Adipocyte (in vitro differentiated cells): ENCODE measurements around the gene USP10.
A peak's percentile ranks its signal among the peaks of the same experiment; 100 is the strongest.

ENCODE experiments used
- DNase-seq: peaks from one replicate; pipeline ENCODE4 v3.0.0-alpha.2; 2015; ENCODE audit warnings: low read depth
- H3K27me3 ChIP-seq: replicated peaks from 2 replicates; pipeline ENCODE4 v1.7.0; 2013; ENCODE audit warnings: mild to moderate bottlenecking, low read length, moderate library complexity; ENCODE audit not compliant: control insufficient read depth, insufficient read depth
- H3K36me3 ChIP-seq: 2 replicates; pipeline ENCODE4 v1.7.0; 2013; ENCODE audit warnings: low read length, mild to moderate bottlenecking, moderate library complexity; ENCODE audit not compliant: control insufficient read depth, insufficient read depth, severe bottlenecking
- H3K4me1 ChIP-seq: 2 replicates; pipeline ENCODE4 v1.7.0; 2013; ENCODE audit warnings: mild to moderate bottlenecking, low read length, moderate library complexity; ENCODE audit not compliant: control insufficient read depth, insufficient read depth
- H3K4me3 ChIP-seq: 2 replicates; pipeline ENCODE4 v1.7.0; 2013; ENCODE audit warnings: mild to moderate bottlenecking, low read length, moderate library complexity
- H3K9ac ChIP-seq: 2 replicates; pipeline ENCODE4 v1.7.0; 2013; ENCODE audit warnings: mild to moderate bottlenecking, low read length, moderate library complexity
- H3K9me3 ChIP-seq: 2 replicates; pipeline ENCODE4 v1.7.0; 2013; ENCODE audit warnings: mild to moderate bottlenecking, low read length, moderate library complexity; ENCODE audit not compliant: control insufficient read depth

USP10 gene

GRCh38 chr16:84699712-84700445, at the start of gene USP10:
Gene USP10 (plus strand): TSS chr16:84700000. CDS start chr16:84700091, 91 bp downstream.
- H3K27me3 ChIP-seq: no peaks in the 10 kb centered on the region
- peak within 1 kb of the TSS; percentile 81 for H3K9ac ChIP-seq
- H3K4me3 ChIP-seq: peak within 1 kb of the TSS; percentile 90
- H3K36me3 ChIP-seq: no peaks in the 10 kb centered on the region
- peaks cover 10% of the 10 kb centered on the region for H3K4me1 ChIP-seq
- DNase-seq: peak; percentile 92
- H3K9me3 ChIP-seq: no peaks in the 10 kb centered on the region

DNA sequence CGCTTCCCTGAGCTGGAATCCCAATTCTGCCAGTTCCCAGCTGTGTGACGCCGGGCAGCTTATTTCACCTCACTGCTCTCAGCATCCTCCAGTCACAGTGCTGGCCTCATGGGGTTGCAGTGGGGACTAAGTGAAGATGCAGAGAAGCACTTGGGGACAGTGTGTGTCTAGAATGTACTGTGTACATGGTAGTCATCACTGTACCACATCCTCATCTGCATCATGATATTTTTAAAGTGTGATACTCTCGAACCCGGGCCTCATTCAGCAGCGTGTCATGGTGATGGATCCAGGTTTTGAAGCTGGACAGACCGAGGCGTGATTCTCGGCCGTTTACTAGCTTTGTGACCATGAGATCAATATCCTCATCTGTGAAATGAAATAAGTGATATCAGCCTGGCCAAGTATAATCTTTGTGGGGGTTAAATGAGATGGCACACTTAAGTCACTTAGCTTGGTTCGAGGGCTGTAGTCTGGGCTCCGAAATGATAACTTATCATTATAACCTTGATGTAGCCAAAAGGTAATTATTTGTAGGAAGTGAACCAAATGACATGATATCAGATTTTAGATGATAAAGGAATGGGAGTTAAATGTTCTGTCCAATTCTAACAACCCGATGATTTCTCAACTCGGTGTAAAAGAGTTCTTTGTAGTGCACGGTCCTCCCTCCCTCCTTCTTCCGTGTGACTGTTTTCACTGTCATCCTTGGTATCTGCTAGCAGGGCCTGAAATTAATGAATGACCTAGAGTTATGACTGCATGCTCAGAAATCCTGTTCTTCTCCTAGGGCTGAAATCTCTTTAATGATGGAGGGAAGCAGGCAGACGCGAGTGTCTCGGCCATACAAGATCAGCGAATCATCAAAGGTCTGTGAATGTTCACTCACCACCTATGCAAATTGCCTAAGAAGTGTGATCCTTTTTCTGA, 49.5 kb upstream of the USP10 start:
- H3K9me3 ChIP-seq: no peaks in the 10 kb centered on the region
- H3K36me3 ChIP-seq: peaks cover 27% of the 10 kb centered on the region
- H3K4me1 ChIP-seq: peaks cover 35% of the 10 kb centered on the region
- peak overlapping the region; percentile 14 for H3K4me3 ChIP-seq
- H3K9ac ChIP-seq: no peak overlapping the region
- DNase-seq: peak; percentile 69
- H3K27me3 ChIP-seq: no peaks in the 10 kb centered on the region

DNA sequence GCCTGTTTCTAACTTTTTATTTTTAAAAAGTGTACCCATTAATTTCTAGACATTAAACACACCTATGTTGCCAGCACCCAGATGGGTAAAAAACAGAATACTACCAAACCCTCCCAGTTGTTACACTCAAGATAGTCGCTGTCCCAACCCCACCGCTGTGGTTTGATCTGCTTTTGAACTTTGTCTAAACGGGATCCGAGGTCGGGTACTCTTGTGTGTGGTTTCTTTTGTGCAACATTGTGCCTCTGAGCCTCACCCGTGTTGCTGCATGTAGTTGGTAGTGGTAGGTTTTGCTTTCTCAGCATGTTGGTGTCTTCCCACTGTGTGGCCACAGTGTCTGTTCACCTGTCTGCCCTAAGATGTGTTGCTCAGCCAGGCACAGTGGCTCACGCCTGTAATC, 47.2 kb upstream of the USP10 start:
- H3K4me1 ChIP-seq: peaks cover 33% of the 10 kb centered on the region
- no peak for DNase-seq
- H3K4me3 ChIP-seq: no peak overlapping the region
- peaks cover 36% of the 10 kb centered on the region for H3K36me3 ChIP-seq
- no peaks in the 10 kb centered on the region for H3K9me3 ChIP-seq
- no peaks in the 10 kb centered on the region for H3K27me3 ChIP-seq
- H3K9ac ChIP-seq: no peak overlapping the region

- peaks cover 26% of the 10 kb centered on the region for H3K4me1 ChIP-seq
- no peak for DNase-seq
- H3K9ac ChIP-seq: no peak overlapping the region
- peaks cover 53% of the 10 kb centered on the region for H3K36me3 ChIP-seq
- H3K4me3 ChIP-seq: no peak overlapping the region
- H3K9me3 ChIP-seq: no peaks in the 10 kb centered on the region
- no peaks in the 10 kb centered on the region for H3K27me3 ChIP-seq
Observed at GRCh38 chr16:84654238-84654637, 45.6 kb upstream of the USP10 start.

- peaks cover 61% of the 10 kb centered on the region for H3K36me3 ChIP-seq
- no peak overlapping the region for H3K4me3 ChIP-seq
- no peaks in the 10 kb centered on the region for H3K9me3 ChIP-seq
- no peak for DNase-seq
- H3K4me1 ChIP-seq: peaks cover 21% of the 10 kb centered on the region
- H3K27me3 ChIP-seq: no peaks in the 10 kb centered on the region
- H3K9ac ChIP-seq: no peak overlapping the region
Observed at GRCh38 chr16:84654998-84655397, 44.8 kb upstream of the USP10 start.

DNA sequence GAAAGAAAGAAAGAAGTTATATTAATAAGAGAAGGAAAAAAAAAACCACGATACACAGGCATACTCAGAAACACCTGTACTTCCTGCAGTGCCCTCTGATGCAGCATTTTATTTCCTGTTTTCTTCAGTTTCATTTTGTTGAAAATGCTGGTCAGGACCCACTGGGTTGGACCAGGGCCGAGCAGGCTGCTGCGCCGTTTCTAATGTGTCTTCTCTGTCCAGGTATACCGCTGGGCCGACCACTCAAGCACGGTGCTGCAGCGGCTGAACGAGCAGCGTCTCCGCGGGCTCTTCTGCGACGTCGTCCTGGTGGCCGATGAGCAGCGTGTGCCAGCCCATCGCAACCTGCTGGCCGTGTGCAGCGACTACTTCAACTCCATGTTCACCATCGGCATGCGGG, 43.2 kb upstream of the USP10 start:
- peaks cover 9% of the 10 kb centered on the region for H3K4me1 ChIP-seq
- H3K9me3 ChIP-seq: no peaks in the 10 kb centered on the region
- H3K27me3 ChIP-seq: no peaks in the 10 kb centered on the region
- H3K36me3 ChIP-seq: peaks cover 70% of the 10 kb centered on the region
- no peak overlapping the region for H3K4me3 ChIP-seq
- DNase-seq: no peak
- H3K9ac ChIP-seq: no peak overlapping the region

DNA sequence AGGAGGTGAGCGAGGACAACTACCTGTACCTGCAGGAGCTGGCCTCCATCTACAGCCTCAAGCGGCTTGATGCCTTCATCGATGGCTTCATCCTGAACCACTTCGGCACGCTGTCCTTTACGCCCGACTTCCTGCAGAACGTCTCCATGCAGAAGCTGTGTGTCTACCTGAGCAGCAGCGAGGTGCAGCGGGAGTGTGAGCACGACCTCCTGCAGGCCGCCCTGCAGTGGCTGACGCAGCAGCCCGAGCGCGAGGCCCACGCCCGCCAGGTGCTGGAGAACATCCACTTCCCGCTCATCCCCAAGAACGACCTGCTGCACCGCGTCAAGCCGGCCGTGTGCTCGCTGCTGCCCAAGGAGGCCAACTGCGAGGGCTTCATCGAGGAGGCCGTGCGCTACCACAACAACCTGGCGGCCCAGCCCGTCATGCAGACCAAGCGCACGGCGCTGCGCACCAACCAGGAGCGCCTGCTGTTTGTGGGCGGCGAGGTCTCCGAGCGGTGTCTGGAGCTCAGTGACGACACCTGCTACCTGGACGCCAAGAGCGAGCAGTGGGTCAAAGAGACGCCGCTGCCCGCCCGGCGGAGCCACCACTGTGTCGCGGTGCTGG, 42.5 kb upstream of the USP10 start:
- peaks cover 71% of the 10 kb centered on the region for H3K36me3 ChIP-seq
- no peak overlapping the region for H3K4me3 ChIP-seq

DNA sequence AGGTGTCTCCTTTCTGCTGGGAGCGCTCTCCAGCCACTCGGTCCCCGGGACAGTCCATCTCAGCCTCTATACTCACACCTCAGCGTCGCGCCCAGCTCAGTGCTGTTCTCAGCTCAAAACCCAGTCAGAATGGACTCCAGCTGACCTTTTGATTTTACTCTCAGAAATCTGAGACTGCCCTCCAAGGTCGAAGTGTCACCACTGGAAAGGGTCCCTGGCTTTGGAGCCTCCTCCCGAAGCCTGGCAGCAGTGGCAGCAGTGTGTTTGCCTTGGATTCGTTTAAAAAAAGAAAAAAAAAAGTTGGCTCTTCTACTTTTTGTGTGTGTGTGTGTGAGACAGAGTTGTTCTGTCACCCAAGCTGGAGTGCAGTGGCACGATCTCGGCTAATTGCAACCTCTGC, 41.1 kb upstream of the USP10 start:
- DNase-seq: no peak
- Histone ChIP-seq H3K9ac (no peak overlapping the region), H3K9me3 (no peaks in the 10 kb centered on the region), H3K36me3 (peaks cover 74% of the 10 kb centered on the region), H3K27me3 (no peaks in the 10 kb centered on the region), H3K4me1 (peaks cover 13% of the 10 kb centered on the region), H3K4me3 (no peak overlapping the region)

More for the DNA sequence above, 42.5 kb upstream of the USP10 start:
- Histone ChIP-seq H3K27me3 (no peaks in the 10 kb centered on the region), H3K9ac (no peak overlapping the region), H3K9me3 (no peaks in the 10 kb centered on the region), H3K4me1 (peaks cover 9% of the 10 kb centered on the region)
- DNase-seq: no peak

GRCh38 chr16:84659656-84660300, 40.0 kb upstream of the USP10 start:
- Histone ChIP-seq H3K4me1 (peaks cover 15% of the 10 kb centered on the region), H3K4me3 (no peak overlapping the region), H3K36me3 (peaks cover 82% of the 10 kb centered on the region), H3K9ac (no peak overlapping the region), H3K9me3 (no peaks in the 10 kb centered on the region), H3K27me3 (no peaks in the 10 kb centered on the region)
- DNase-seq: no peak

DNA sequence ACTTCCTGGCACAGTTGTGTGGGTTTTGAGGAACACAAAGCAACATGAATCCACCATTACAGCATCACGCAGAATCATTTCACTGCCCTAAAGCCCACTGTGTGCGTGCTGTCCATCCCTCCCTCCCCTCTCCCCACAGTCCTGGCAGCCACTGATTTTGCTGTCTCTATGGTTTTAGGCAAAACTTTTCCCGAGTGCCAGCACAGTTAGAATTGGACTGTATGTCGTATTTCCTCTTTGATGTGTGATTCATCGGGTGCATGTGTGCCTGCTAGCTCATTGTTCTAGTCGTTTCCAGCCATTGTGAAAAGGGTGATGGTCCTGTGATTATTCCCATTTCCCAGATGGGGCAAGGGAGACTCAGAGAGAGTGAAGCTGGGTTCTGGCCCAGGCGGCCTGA, 38.8 kb upstream of the USP10 start:
- no peak overlapping the region for H3K9ac ChIP-seq
- H3K4me3 ChIP-seq: no peak overlapping the region
- no peaks in the 10 kb centered on the region for H3K27me3 ChIP-seq
- H3K4me1 ChIP-seq: peaks cover 8% of the 10 kb centered on the region
- H3K9me3 ChIP-seq: no peaks in the 10 kb centered on the region
- peaks cover 93% of the 10 kb centered on the region for H3K36me3 ChIP-seq
- DNase-seq: no peak
